MM.1S (cell line): ENCODE measurements around the gene EPG5.
"Not testable (repeated sequence)": the region's sequence is repeated elsewhere in the genome, so short reads cannot be mapped to it uniquely, and the experiment has no call there.

Source experiments
- EZH2phosphoT487 ChIP-seq: fragments of 300-600 bp; sonication (generic); IDR thresholded peaks from 2 replicates; pipeline ENCODE4 v1.6.1; 2018; ENCODE audit warnings: antibody characterized with exemption, low read length
- TF ChIP-seq, protein P1 (sequence below): fragments of 300-600 bp; sonication (generic); IDR thresholded peaks from 2 replicates; pipeline ENCODE4 v1.5.1; 2016; ENCODE audit warnings: antibody characterized with exemption, low read length, mixed read lengths

DNA sequence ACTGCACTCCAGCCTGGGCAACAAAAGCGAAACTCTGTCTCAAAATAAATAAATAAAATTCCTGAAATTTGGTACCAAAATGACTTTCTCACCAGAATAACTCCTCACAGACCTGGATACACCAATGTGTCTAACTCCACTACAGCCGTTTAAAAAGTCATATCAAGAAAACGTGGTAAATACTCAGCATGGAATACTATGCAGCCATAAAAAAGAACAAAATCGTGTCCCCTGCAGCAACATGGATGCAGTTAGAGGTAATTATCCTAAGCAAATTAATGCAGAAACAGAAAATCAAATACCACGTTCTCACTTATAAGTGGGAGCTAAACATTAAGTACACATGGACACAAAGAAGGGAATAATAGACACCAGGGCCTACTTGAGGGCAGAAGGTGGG, 2.2 kb downstream of the EPG5 start:
- TF ChIP-seq, protein P1, sequence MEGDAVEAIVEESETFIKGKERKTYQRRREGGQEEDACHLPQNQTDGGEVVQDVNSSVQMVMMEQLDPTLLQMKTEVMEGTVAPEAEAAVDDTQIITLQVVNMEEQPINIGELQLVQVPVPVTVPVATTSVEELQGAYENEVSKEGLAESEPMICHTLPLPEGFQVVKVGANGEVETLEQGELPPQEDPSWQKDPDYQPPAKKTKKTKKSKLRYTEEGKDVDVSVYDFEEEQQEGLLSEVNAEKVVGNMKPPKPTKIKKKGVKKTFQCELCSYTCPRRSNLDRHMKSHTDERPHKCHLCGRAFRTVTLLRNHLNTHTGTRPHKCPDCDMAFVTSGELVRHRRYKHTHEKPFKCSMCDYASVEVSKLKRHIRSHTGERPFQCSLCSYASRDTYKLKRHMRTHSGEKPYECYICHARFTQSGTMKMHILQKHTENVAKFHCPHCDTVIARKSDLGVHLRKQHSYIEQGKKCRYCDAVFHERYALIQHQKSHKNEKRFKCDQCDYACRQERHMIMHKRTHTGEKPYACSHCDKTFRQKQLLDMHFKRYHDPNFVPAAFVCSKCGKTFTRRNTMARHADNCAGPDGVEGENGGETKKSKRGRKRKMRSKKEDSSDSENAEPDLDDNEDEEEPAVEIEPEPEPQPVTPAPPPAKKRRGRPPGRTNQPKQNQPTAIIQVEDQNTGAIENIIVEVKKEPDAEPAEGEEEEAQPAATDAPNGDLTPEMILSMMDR = not testable (repeated sequence)
- TF ChIP-seq EZH2phosphoT487 = not testable (repeated sequence)
